DND-41 (cell line): ENCODE data around the gene IL10RA.

Source experiments
- EZH2 ChIP-seq: IDR thresholded peaks from 3 replicates; pipeline ENCODE4 v1.6.1; 2012; ENCODE audit warnings: borderline replicate concordance, low read depth, mild to moderate bottlenecking, moderate library complexity, low read length, inconsistent platforms; ENCODE audit not compliant: severe bottlenecking
- TF ChIP-seq, protein P1 (sequence below): IDR thresholded peaks from 2 replicates; pipeline ENCODE4 v1.5.1; 2012; ENCODE audit warnings: borderline replicate concordance, low read length, moderate library complexity, mild to moderate bottlenecking; ENCODE audit not compliant: poor library complexity, severe bottlenecking; ENCODE audit errors: extremely low read depth

DNA sequence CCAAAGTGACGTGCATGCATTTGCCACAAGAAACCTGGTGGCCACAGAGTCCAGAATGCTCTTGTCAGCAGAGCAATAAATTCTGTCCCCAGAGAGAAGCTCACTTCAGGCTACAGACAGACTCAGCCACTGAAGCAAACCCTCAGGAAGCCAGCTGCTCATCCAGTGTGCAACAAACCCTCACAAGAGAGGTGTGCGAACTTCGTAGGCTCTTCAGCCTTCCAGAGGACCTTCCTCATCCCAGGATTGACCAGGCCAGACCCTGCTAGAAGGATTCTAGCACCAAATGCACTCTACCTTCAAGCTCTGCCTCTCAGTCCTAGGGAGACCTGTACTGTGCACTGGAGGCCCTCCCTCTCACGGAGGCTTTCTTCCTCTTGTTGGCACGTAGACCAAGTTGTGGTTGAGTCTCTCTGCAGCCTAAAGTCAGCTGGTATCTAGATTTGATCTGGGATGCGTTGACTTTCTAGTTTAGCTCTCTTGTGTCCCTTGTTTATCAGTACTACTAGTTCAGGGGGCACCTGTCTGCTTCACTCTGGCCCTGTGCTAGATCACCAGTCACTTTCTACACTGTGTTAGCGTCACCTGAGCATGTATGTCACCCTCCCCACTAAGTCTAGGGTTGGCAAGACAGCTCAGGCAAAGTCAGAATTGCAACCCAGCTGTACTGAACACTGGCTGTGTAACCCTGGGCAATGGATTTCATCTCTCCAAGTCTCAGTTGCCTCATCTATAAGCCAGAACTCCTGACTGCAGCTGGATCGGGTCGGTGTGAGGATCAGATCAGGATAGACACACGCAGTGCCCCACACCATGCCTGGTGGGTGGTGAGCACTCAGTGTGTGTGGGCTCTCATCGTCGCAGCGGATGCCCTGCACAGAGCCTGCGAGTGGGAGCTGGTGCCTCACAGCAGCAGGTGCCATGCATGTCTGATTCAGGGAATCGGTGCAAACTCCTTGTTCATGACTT, 34.9 kb upstream of the IL10RA start:
- TF ChIP-seq, protein P1, sequence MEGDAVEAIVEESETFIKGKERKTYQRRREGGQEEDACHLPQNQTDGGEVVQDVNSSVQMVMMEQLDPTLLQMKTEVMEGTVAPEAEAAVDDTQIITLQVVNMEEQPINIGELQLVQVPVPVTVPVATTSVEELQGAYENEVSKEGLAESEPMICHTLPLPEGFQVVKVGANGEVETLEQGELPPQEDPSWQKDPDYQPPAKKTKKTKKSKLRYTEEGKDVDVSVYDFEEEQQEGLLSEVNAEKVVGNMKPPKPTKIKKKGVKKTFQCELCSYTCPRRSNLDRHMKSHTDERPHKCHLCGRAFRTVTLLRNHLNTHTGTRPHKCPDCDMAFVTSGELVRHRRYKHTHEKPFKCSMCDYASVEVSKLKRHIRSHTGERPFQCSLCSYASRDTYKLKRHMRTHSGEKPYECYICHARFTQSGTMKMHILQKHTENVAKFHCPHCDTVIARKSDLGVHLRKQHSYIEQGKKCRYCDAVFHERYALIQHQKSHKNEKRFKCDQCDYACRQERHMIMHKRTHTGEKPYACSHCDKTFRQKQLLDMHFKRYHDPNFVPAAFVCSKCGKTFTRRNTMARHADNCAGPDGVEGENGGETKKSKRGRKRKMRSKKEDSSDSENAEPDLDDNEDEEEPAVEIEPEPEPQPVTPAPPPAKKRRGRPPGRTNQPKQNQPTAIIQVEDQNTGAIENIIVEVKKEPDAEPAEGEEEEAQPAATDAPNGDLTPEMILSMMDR, result no peak
- no peak for TF ChIP-seq EZH2
